Liver (tissue), 3 donors: ENCODE measurements around the gene LDHA.

Source experiments
- EGR1 ChIP-seq, 2 donors: IDR thresholded peaks; 2 replicates each; pipeline ENCODE4 v1.6.1; 2016 to 2018; ENCODE audit warnings: antibody characterized with exemption in 2 of 2, low read depth in 2 of 2
- GABPA ChIP-seq, 2 donors: IDR thresholded peaks in 1 of 2; conservative IDR thresholded peaks in 1 of 2; 2 replicates each; pipeline ENCODE4 v1.6.1; 2016; ENCODE audit warnings: antibody characterized with exemption in 2 of 2, mild to moderate bottlenecking in 1 of 2, moderate library complexity in 1 of 2
- JUND ChIP-seq, 2 donors: IDR thresholded peaks; 2 replicates each; pipeline ENCODE4 v1.6.1; 2016; ENCODE audit warnings: antibody characterized with exemption in 2 of 2
- TAF1 ChIP-seq: conservative IDR thresholded peaks from 2 replicates; pipeline ENCODE4 v1.6.1; 2016; ENCODE audit warnings: antibody characterized with exemption, mild to moderate bottlenecking
- ZBTB33 ChIP-seq: IDR thresholded peaks from 2 replicates; pipeline ENCODE4 v1.6.1; 2016; ENCODE audit warnings: antibody characterized with exemption
- TF ChIP-seq, protein P1 (sequence below): fragments of 150-350 bp; IDR thresholded peaks from 2 replicates; pipeline ENCODE4 v1.5.1; 2017; ENCODE audit warnings: improper control_type of control experiment, low read depth, low read length; ENCODE audit not compliant: missing input control
- donor health status: healthy.
- donor health status: healthy.

DNA sequence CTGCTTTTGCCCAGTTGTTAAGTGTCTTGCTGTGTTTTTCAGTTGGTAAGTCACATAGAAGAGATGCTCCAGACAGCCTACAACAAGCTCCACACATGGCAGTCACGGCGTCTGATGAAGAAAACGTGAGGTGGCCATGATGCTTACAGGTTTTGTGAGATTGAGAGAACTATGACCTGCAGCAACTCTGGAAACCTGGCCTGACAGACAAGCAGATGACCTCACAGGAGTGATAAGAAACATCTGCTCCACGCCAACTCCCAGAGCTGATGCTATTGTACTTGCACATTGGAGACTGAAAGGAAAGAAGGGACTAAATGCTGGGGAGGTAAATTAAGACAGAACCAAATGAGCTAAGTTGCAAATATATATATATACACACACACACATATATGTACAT, 28.6 kb upstream of the LDHA start:
- TF ChIP-seq EGR1 (IDR thresholded peaks at IDR 0.05; ENCODE audit: low read depth in 2 of 2): no peak
- no peak for TF ChIP-seq TAF1
- TF ChIP-seq, protein P1, sequence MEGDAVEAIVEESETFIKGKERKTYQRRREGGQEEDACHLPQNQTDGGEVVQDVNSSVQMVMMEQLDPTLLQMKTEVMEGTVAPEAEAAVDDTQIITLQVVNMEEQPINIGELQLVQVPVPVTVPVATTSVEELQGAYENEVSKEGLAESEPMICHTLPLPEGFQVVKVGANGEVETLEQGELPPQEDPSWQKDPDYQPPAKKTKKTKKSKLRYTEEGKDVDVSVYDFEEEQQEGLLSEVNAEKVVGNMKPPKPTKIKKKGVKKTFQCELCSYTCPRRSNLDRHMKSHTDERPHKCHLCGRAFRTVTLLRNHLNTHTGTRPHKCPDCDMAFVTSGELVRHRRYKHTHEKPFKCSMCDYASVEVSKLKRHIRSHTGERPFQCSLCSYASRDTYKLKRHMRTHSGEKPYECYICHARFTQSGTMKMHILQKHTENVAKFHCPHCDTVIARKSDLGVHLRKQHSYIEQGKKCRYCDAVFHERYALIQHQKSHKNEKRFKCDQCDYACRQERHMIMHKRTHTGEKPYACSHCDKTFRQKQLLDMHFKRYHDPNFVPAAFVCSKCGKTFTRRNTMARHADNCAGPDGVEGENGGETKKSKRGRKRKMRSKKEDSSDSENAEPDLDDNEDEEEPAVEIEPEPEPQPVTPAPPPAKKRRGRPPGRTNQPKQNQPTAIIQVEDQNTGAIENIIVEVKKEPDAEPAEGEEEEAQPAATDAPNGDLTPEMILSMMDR: no peak
- no peak for TF ChIP-seq ZBTB33
- no peak for TF ChIP-seq GABPA (IDR thresholded peaks at IDR 0.05 in 1 of 2, conservative IDR thresholded peaks at IDR 0.05 in 1 of 2)
- TF ChIP-seq JUND (IDR thresholded peaks at IDR 0.05): no peak
